ENCODE data around the gene EVI5.
"Not testable (repeated sequence)": the region's sequence is repeated elsewhere in the genome, so short reads cannot be mapped to it uniquely, and the experiment has no call there.

EVI5 gene

GRCh38 chr1:92690212-92690906 lies 94.5 kb downstream of the EVI5 start:
- DNase-seq (ENCODE audit: low read depth): no peak

- no peak for DNase-seq (ENCODE audit: low read depth)
These were observed 104.9 kb downstream of the EVI5 start for GRCh38 chr1:92679980-92680379.

GRCh38 chr1:92663775-92664174 lies 121.1 kb downstream of the EVI5 start:
- no peak for DNase-seq (ENCODE audit: low read depth)

- no peak for DNase-seq (ENCODE audit: low read depth)
These were observed 122.9 kb downstream of the EVI5 start for GRCh38 chr1:92662048-92662447.

- no peak for DNase-seq (ENCODE audit: low read depth)
These were observed 127.2 kb downstream of the EVI5 start for GRCh38 chr1:92657701-92658100.

- no peak for DNase-seq (ENCODE audit: low read depth)
These were observed 129.6 kb downstream of the EVI5 start for GRCh38 chr1:92655197-92655801.

GRCh38 chr1:92653605-92654381 lies 131.1 kb downstream of the EVI5 start:
- no peak for DNase-seq (ENCODE audit: low read depth)

GRCh38 chr1:92640686-92641085 lies 144.2 kb downstream of the EVI5 start:
- not testable (repeated sequence) for DNase-seq (ENCODE audit: low read depth)

- DNase-seq (ENCODE audit: low read depth): no peak
These were observed 146.4 kb downstream of the EVI5 start for GRCh38 chr1:92638498-92638897.

- not testable (repeated sequence) for DNase-seq (ENCODE audit: low read depth)
These were observed 149.7 kb downstream of the EVI5 start for GRCh38 chr1:92635203-92635602.

- DNase-seq (ENCODE audit: low read depth): no peak
These were observed 161.6 kb downstream of the EVI5 start for GRCh38 chr1:92623187-92623778.

GRCh38 chr1:92619466-92620189 lies 165.3 kb downstream of the EVI5 start:
- peak; percentile 5 for DNase-seq (ENCODE audit: low read depth)

- DNase-seq (ENCODE audit: low read depth): no peak
These were observed 183.9 kb downstream of the EVI5 start for GRCh38 chr1:92601044-92601443.

GRCh38 chr1:92599184-92599583 lies 185.7 kb downstream of the EVI5 start:
- DNase-seq (ENCODE audit: low read depth): no peak

- DNase-seq (ENCODE audit: low read depth): not testable (repeated sequence)
These were observed 195.5 kb downstream of the EVI5 start for GRCh38 chr1:92589361-92589760.

- no peak for DNase-seq (ENCODE audit: low read depth)
These were observed 197.5 kb downstream of the EVI5 start for GRCh38 chr1:92587445-92587844.

GRCh38 chr1:92585831-92586230 lies 199.1 kb downstream of the EVI5 start:
- DNase-seq (ENCODE audit: low read depth): no peak

GRCh38 chr1:92584810-92585209 lies 200.1 kb downstream of the EVI5 start:
- DNase-seq (ENCODE audit: low read depth): peak; percentile 11

- DNase-seq (ENCODE audit: low read depth): no peak
These were observed 200.8 kb downstream of the EVI5 start for GRCh38 chr1:92583821-92584760.

GRCh38 chr1:92577261-92577895 lies 207.5 kb downstream of the EVI5 start:
- DNase-seq (ENCODE audit: low read depth): no peak

Measured in activated T-cell treated with anti-CD3 and anti-CD28 coated beads for 48 hours (primary cell).